Measurements from ENCODE around the gene SLC22A17. TPM values are rescaled to one million over a fixed set of nuclear protein-coding genes. Genes with fewer than 3 reads are reported as not detected.

Gene SLC22A17
- total and polyA plus RNA-seq, 2 of the 13 experiments (the other 11 are each of a cell fraction or from before 2014, with no cell fraction given): 0.95 to 1.1 TPM

DNA sequence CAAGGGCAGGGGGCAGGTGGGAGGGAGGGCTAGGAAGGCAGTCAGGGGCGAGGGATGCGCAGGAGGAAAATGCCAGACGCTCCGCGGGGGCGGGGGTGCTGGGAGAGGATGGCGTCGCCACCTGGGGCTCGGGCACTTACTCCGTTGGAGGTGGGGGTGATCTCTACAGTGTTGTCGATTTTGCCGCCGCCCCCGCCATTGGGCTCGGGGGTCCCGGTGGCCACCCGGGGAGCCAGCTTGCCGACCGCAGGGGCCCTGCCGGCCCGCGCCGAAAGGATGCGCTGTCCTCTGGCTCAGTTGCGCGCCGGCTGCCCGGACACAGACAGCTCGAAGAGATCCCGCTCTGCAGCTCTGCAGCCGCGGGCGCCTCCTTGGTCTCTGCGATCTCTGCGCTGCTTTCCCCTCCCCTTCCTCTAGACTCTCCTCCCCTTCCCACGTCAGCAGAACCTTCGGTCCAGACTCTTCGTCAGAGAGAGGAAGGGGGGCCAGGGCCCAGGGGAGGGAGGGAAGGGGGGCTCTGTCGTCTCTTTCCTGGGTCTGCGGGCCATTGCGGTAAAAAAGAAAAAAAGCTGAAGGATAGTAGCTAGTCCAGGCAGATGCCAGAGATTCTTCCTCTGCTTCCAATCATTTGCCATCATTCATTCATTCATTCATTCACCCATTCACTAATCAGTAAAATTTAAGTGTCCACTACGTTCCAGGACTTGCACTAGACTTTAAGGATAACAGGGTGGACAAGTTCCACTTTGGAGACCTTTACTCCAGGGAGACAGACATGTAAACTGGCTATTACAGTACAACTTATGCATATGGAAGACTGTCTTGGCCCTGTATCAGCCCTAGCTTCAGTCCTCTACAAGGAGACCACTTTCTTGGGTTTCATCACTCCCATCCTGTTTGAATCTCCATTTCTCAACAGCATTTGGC lies at the start of gene SLC22A17 (continued):
- TF ChIP-seq GABPB1 (CRISPR knock-in tag; IDR thresholded peaks at IDR 0.05) (peak; percentile 68), ZNF292 (CRISPR knock-in tag; IDR thresholded peaks at IDR 0.05; ENCODE audit: borderline replicate concordance, low read depth) (0 out of 2 replicates have a peak, but pooled peaks have one; percentile 41), KDM6A (CRISPR knock-in tag; IDR thresholded peaks at IDR 0.05; ENCODE audit: low read depth) (no peak), ARHGAP35 (CRISPR knock-in tag; IDR thresholded peaks at IDR 0.05; ENCODE audit: borderline replicate concordance) (no peak), ZNF431 (CRISPR knock-in tag; IDR thresholded peaks at IDR 0.05; ENCODE audit: borderline replicate concordance, low read depth) (no peak), RFX5 (IDR thresholded peaks at IDR 0.05; ENCODE audit: low read depth, low read length) (no peak), MED8 (CRISPR knock-in tag; IDR thresholded peaks at IDR 0.05; ENCODE audit: insufficient replicate concordance) (no peak), ZNF724P (CRISPR knock-in tag; IDR thresholded peaks at IDR 0.05; ENCODE audit: borderline replicate concordance) (no peak), ZNF619 (CRISPR knock-in tag; IDR thresholded peaks at IDR 0.05) (no peak)
- TF ChIP-seq, protein P1, sequence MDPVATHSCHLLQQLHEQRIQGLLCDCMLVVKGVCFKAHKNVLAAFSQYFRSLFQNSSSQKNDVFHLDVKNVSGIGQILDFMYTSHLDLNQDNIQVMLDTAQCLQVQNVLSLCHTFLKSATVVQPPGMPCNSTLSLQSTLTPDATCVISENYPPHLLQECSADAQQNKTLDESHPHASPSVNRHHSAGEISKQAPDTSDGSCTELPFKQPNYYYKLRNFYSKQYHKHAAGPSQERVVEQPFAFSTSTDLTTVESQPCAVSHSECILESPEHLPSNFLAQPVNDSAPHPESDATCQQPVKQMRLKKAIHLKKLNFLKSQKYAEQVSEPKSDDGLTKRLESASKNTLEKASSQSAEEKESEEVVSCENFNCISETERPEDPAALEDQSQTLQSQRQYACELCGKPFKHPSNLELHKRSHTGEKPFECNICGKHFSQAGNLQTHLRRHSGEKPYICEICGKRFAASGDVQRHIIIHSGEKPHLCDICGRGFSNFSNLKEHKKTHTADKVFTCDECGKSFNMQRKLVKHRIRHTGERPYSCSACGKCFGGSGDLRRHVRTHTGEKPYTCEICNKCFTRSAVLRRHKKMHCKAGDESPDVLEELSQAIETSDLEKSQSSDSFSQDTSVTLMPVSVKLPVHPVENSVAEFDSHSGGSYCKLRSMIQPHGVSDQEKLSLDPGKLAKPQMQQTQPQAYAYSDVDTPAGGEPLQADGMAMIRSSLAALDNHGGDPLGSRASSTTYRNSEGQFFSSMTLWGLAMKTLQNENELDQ (CRISPR knock-in tag; IDR thresholded peaks at IDR 0.05; ENCODE audit: borderline replicate concordance): no peak
- TF ChIP-seq, protein P2, sequence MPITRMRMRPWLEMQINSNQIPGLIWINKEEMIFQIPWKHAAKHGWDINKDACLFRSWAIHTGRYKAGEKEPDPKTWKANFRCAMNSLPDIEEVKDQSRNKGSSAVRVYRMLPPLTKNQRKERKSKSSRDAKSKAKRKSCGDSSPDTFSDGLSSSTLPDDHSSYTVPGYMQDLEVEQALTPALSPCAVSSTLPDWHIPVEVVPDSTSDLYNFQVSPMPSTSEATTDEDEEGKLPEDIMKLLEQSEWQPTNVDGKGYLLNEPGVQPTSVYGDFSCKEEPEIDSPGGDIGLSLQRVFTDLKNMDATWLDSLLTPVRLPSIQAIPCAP (CRISPR knock-in tag; IDR thresholded peaks at IDR 0.05; ENCODE audit: low read depth): no peak
- TF ChIP-seq, protein P3, sequence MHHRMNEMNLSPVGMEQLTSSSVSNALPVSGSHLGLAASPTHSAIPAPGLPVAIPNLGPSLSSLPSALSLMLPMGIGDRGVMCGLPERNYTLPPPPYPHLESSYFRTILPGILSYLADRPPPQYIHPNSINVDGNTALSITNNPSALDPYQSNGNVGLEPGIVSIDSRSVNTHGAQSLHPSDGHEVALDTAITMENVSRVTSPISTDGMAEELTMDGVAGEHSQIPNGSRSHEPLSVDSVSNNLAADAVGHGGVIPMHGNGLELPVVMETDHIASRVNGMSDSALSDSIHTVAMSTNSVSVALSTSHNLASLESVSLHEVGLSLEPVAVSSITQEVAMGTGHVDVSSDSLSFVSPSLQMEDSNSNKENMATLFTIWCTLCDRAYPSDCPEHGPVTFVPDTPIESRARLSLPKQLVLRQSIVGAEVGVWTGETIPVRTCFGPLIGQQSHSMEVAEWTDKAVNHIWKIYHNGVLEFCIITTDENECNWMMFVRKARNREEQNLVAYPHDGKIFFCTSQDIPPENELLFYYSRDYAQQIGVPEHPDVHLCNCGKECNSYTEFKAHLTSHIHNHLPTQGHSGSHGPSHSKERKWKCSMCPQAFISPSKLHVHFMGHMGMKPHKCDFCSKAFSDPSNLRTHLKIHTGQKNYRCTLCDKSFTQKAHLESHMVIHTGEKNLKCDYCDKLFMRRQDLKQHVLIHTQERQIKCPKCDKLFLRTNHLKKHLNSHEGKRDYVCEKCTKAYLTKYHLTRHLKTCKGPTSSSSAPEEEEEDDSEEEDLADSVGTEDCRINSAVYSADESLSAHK (CRISPR knock-in tag; IDR thresholded peaks at IDR 0.05; ENCODE audit: borderline replicate concordance): 0 out of 2 replicates have a peak, but pooled peaks have one; percentile 53
- TF ChIP-seq, protein P4, sequence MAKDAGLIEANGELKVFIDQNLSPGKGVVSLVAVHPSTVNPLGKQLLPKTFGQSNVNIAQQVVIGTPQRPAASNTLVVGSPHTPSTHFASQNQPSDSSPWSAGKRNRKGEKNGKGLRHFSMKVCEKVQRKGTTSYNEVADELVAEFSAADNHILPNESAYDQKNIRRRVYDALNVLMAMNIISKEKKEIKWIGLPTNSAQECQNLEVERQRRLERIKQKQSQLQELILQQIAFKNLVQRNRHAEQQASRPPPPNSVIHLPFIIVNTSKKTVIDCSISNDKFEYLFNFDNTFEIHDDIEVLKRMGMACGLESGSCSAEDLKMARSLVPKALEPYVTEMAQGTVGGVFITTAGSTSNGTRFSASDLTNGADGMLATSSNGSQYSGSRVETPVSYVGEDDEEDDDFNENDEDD (CRISPR knock-in tag; IDR thresholded peaks at IDR 0.05; ENCODE audit: borderline replicate concordance): 0 out of 2 replicates have a peak, but pooled peaks have one; percentile 46
- TF ChIP-seq, protein P5, sequence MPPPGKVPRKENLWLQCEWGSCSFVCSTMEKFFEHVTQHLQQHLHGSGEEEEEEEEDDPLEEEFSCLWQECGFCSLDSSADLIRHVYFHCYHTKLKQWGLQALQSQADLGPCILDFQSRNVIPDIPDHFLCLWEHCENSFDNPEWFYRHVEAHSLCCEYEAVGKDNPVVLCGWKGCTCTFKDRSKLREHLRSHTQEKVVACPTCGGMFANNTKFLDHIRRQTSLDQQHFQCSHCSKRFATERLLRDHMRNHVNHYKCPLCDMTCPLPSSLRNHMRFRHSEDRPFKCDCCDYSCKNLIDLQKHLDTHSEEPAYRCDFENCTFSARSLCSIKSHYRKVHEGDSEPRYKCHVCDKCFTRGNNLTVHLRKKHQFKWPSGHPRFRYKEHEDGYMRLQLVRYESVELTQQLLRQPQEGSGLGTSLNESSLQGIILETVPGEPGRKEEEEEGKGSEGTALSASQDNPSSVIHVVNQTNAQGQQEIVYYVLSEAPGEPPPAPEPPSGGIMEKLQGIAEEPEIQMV (CRISPR knock-in tag; IDR thresholded peaks at IDR 0.05; ENCODE audit: low read depth): no peak
